Spleen (tissue), 11 donors: ENCODE measurements around the gene PYDC2. TPM values are rescaled to one million over a fixed set of nuclear protein-coding genes. Genes with fewer than 3 reads are reported as not detected.

Experiments used
- DNase-seq: peaks from one replicate; pipeline ENCODE4 v3.0.0-alpha.2; 2020
- H3K27ac ChIP-seq, 8 donors: fragments of 200-600 bp; sonication (generic) in 7 of 8; 1 replicate in 4 of 8; 2 replicates in 4 of 8; pipeline versions ENCODE4 v1.5.0 to v1.8.0; 2016 to 2021; ENCODE audit warnings: inconsistent platforms in 4 of 8, mild to moderate bottlenecking in 4 of 8, moderate library complexity in 1 of 8
- H3K27me3 ChIP-seq, 7 donors: fragments of 200-600 bp; sonication (generic) in 6 of 7; replicated peaks in 1 of 7; 1 replicate in 4 of 7; 2 replicates in 3 of 7; pipeline versions ENCODE4 v1.5.0 to v1.8.0; 2016 to 2021; ENCODE audit warnings: inconsistent platforms in 3 of 7, mild to moderate bottlenecking in 1 of 7
- H3K36me3 ChIP-seq, 6 donors: fragments of 200-600 bp; sonication (generic) in 5 of 6; 1 replicate in 4 of 6; 2 replicates in 2 of 6; pipeline versions ENCODE4 v1.5.0 to v1.8.0; 2016 to 2021; ENCODE audit warnings: inconsistent platforms in 2 of 6
- H3K4me1 ChIP-seq, 6 donors: fragments of 200-600 bp; sonication (generic) in 5 of 6; 1 replicate in 3 of 6; 2 replicates in 3 of 6; pipeline versions ENCODE4 v1.5.0 to v1.8.0; 2016 to 2021; ENCODE audit warnings: inconsistent platforms in 3 of 6
- H3K4me3 ChIP-seq, 8 donors: fragments of 200-600 bp; sonication (generic) in 7 of 8; 1 replicate in 4 of 8; 2 replicates in 4 of 8; pipeline versions ENCODE4 v1.5.0 to v1.8.0; 2016 to 2021; ENCODE audit warnings: inconsistent platforms in 4 of 8, mild to moderate bottlenecking in 4 of 8, moderate library complexity in 2 of 8
- H3K9me3 ChIP-seq, 8 donors: fragments of 200-600 bp; sonication (generic) in 7 of 8; 1 replicate in 4 of 8; 2 replicates in 4 of 8; pipeline versions ENCODE4 v1.5.0 to v1.8.0; 2016 to 2021; ENCODE audit warnings: inconsistent platforms in 4 of 8
- CTCF ChIP-seq, 11 experiments: fragments of 200-600 bp in 7 of 11; fragments of 450-650 bp in 4 of 11; sonication (generic) in 4 of 11; IDR thresholded peaks in 8 of 11; conservative IDR thresholded peaks in 3 of 11; 1 replicate in 7 of 11; 2 replicates in 4 of 11; pipeline versions ENCODE4 v1.4.0 to v1.8.0; 2016 to 2021; ENCODE audit warnings: antibody characterized with exemption in 11 of 11, inconsistent platforms in 4 of 11, mild to moderate bottlenecking in 1 of 11
- POLR2A ChIP-seq, 3 donors: fragments of 450-650 bp; IDR thresholded peaks; one replicate each; pipeline ENCODE4 v1.5.1; 2017; ENCODE audit warnings: antibody characterized with exemption in 3 of 3, mild to moderate bottlenecking in 1 of 3
- POLR2AphosphoS5 ChIP-seq, 3 donors: sonication (generic); formaldehyde crosslinking; IDR thresholded peaks; one replicate each; pipeline ENCODE4 v1.5.1; 2017; ENCODE audit warnings: antibody characterized with exemption in 3 of 3
- WGBS, 5 donors: extraction: QIAGEN DNeasy Blood & Tissue Kit in 3 of 5; methylation state at CpG; one replicate each; pipeline versions ENCODE4 v1.1.5 to v1.1.7; 2013 to 2018; 5-methylcytosine and 5-hydroxymethylcytosine counted together
- intact Hi-C: fragments of 100-400 bp; cut with DNase I; formaldehyde crosslinking; loops from one replicate; pipeline ENCODE4 v1.15.0; 2023; ENCODE audit warnings: low total_unique reads
- polyA plus RNA-seq, 3 donors: library from polyadenylated mRNA; stranded (reverse); fragments of 200-250 nt; gene quantifications; one replicate each; pipeline ENCODE4 v1.2.1, GENCODE V29; 2013
- total RNA-seq, 7 donors: library from RNA; depleted of rRNA in 3 of 7; stranded (reverse); fragments of >200 nt in 3 of 7; fragmentation: NEBNext Ultra II Directional in 4 of 7; extraction: Animal tissue kit (Norgen Biotek cat#: 25700) in 4 of 7; gene quantifications; one replicate each; pipeline versions ENCODE4 v1.1.0 to v1.2.1, GENCODE V29; 2016 to 2021
- donor health status: healthy with polysubstance abuse.
- donor health status: DM: no; HTN: no; CAD: no; lungs with moderate emphysema.
- donor health status: DM: no; HTN: no; CAD: no.
- donor health status: Bipolar disorder and iron deficiency.
- donor health status: healthy.
- donor health status: DM: no; HTN: no; CAD: no.
- donor health status: DM: yes; HTN: yes; CAD: no.

Gene PYDC2
- total and polyA plus RNA-seq, 10 donors: not detected

DNA sequence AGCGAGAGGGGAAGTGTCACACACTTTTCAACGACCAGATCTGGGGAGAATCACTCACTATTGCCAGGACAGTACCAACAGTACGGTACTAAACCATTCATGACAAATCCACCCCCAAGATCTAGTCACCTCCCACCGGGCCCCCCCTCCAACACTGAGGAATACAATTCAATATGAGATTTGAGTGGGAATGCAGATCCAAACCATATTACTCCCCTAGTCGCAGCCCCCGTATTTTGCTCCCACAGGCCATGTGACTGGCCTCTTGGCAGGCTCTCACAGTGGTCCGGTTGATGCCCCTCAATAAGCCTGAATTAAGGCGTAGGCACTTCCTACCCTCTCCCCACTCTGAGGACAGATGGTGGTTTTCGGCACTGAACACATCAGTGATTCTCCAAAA lies 45.4 kb upstream of the PYDC2 start:
- H3K4me3 ChIP-seq: no peak overlapping the region
- H3K27me3 ChIP-seq: no peaks in the 10 kb centered on the region
- H3K9me3 ChIP-seq: peaks cover 0 to 15% (median under 1%) of the 10 kb centered on the region in 8 donors
- no peaks in the 10 kb centered on the region for H3K36me3 ChIP-seq
- no peak for DNase-seq
- intact Hi-C loops: loop anchor here (10.0 kb wide), 1 partner anchor 1029 kb away; no protein-coding TSS in a partner anchor
- WGBS, 5 donors: 68 to 86% (median 83%) methylated on average over 9 of the region's 9 CpGs
- no peak overlapping the region for H3K27ac ChIP-seq
- TF ChIP-seq POLR2A (IDR thresholded peaks at IDR 0.05) (no peak), CTCF (IDR thresholded peaks at IDR 0.05 in 8 of 11, conservative IDR thresholded peaks at IDR 0.05 in 3 of 11) (no peak), POLR2AphosphoS5 (IDR thresholded peaks at IDR 0.05) (no peak)
- H3K4me1 ChIP-seq: no peaks in the 10 kb centered on the region

- Histone ChIP-seq H3K27me3 (no peaks in the 10 kb centered on the region), H3K4me1 (no peaks in the 10 kb centered on the region), H3K4me3 (peak overlapping the region in 1 of 8 donors; percentile 18), H3K27ac (no peak overlapping the region), H3K36me3 (no peaks in the 10 kb centered on the region), H3K9me3 (peaks cover 0 to 9% (median 0%) of the 10 kb centered on the region in 8 donors)
- DNase-seq: no peak
- intact Hi-C loops: loop anchor here (10.0 kb wide), 1 partner anchor 1027 kb away; no protein-coding TSS in a partner anchor
- TF ChIP-seq POLR2AphosphoS5 (IDR thresholded peaks at IDR 0.05) (no peak), CTCF (IDR thresholded peaks at IDR 0.05 in 8 of 11, conservative IDR thresholded peaks at IDR 0.05 in 3 of 11) (no peak), POLR2A (IDR thresholded peaks at IDR 0.05) (no peak)
- 71 to 85% (median 75%) methylated on average over 6 of the region's 6 CpGs for WGBS, 5 donors
Observed at GRCh38 chr3:191417457-191417729, 43.6 kb upstream of the PYDC2 start.

GRCh38 chr3:191420771-191421170 lies 40.2 kb upstream of the PYDC2 start:
- H3K4me1 ChIP-seq: no peaks in the 10 kb centered on the region
- no peak overlapping the region for H3K27ac ChIP-seq
- intact Hi-C loops: no loop called here
- no peak for DNase-seq
- TF ChIP-seq POLR2AphosphoS5 (IDR thresholded peaks at IDR 0.05) (no peak), POLR2A (IDR thresholded peaks at IDR 0.05) (no peak)
- peaks cover 0 to 3% (median 0%) of the 10 kb centered on the region in 8 donors for H3K9me3 ChIP-seq
- 81 to 96% (median 86%) methylated on average over 2 of the region's 2 CpGs for WGBS, 5 donors
- no peaks in the 10 kb centered on the region for H3K27me3 ChIP-seq
- no peak overlapping the region for H3K4me3 ChIP-seq
- H3K36me3 ChIP-seq: no peaks in the 10 kb centered on the region

- Histone ChIP-seq H3K4me1 (no peaks in the 10 kb centered on the region), H3K4me3 (no peak overlapping the region), H3K36me3 (no peaks in the 10 kb centered on the region), H3K27me3 (no peaks in the 10 kb centered on the region), H3K9me3 (peaks cover 0 to 3% (median 0%) of the 10 kb centered on the region in 8 donors), H3K27ac (no peak overlapping the region)
- 74 to 87% (median 80%) methylated on average over 3 of the region's 3 CpGs for WGBS, 5 donors
- no peak for TF ChIP-seq POLR2A (IDR thresholded peaks at IDR 0.05)
- TF ChIP-seq CTCF (IDR thresholded peaks at IDR 0.05 in 8 of 11, conservative IDR thresholded peaks at IDR 0.05 in 3 of 11): no peak
- TF ChIP-seq POLR2AphosphoS5 (IDR thresholded peaks at IDR 0.05): no peak
- DNase-seq: no peak
- intact Hi-C loops: no loop called here
Observed at GRCh38 chr3:191424881-191425280, 36.1 kb upstream of the PYDC2 start.

DNA sequence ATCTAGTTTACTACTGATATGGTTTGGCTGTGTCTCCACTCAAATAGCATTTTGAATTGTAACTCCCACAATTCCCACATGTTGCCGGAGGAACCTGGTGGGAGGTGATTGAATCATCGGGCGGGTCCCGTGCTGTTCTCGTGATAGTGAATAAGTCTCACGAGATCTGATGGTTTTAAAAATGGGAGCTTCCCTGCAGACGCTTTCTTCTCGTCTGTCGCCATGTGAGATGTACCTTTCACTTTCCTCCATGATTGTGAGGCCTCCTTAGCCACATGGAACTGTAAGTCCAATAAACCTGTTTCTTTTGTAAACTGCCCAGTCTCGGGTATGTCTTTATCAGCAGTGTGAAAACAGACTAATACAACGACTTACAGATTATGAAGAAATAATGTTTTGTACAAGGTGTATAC lies 35.6 kb upstream of the PYDC2 start:
- H3K27ac ChIP-seq: no peak overlapping the region
- no peak overlapping the region for H3K4me3 ChIP-seq
- 92 to 95% (median 94%) methylated on average over 11 of the region's 11 CpGs for WGBS, 5 donors
- H3K4me1 ChIP-seq: no peaks in the 10 kb centered on the region
- H3K36me3 ChIP-seq: no peaks in the 10 kb centered on the region
- H3K27me3 ChIP-seq: no peaks in the 10 kb centered on the region
- H3K9me3 ChIP-seq: peaks cover 0 to 3% (median 0%) of the 10 kb centered on the region in 8 donors
- DNase-seq: no peak
- TF ChIP-seq POLR2AphosphoS5 (IDR thresholded peaks at IDR 0.05): no peak
- no peak for TF ChIP-seq POLR2A (IDR thresholded peaks at IDR 0.05)
- TF ChIP-seq CTCF (IDR thresholded peaks at IDR 0.05 in 8 of 11, conservative IDR thresholded peaks at IDR 0.05 in 3 of 11): no peak
- intact Hi-C loops: no loop called here
